Thyroid gland (tissue), 4 donors: Measurements from ENCODE around the gene DNAH14.
"Not testable (repeated sequence)": the region's sequence is repeated elsewhere in the genome, so short reads cannot be mapped to it uniquely, and the experiment has no call there.

ENCODE experiments used
- POLR2A ChIP-seq, 2 donors: fragments of 450-650 bp; IDR thresholded peaks; one replicate each; pipeline ENCODE4 v1.6.1; 2017; ENCODE audit warnings: antibody characterized with exemption in 2 of 2, mild to moderate bottlenecking in 2 of 2, moderate library complexity in 1 of 2
- TF ChIP-seq, protein P1 (sequence below), 6 experiments: fragments of 200-600 bp in 3 of 6; fragments of 450-650 bp in 3 of 6; sonication (generic) in 3 of 6; IDR thresholded peaks; one replicate each; pipeline ENCODE4 v1.5.1; 2016 to 2019; ENCODE audit warnings: antibody characterized with exemption in 6 of 6, mild to moderate bottlenecking in 2 of 6, inconsistent platforms in 1 of 6, moderate library complexity in 1 of 6

DNA sequence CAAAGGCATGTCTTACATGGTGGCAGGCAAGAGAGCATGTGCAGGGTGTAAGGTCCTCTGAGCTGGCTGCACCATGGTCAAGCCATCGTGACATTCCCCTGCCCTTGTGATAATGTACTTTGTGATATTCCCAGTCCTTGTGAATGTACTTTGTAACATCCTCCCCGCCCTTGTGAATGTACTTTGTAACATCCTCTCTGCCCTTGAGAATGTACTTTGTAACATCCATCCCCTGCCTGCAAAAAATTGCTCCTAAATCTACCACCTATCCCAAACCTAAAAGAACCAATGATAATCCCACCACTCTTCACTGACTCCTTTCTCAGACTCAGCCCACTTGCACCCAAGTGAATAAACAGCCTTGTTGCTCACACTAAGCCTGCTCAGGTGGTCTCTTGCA lies 44.1 kb upstream of the DNAH14 start:
- TF ChIP-seq, protein P1, sequence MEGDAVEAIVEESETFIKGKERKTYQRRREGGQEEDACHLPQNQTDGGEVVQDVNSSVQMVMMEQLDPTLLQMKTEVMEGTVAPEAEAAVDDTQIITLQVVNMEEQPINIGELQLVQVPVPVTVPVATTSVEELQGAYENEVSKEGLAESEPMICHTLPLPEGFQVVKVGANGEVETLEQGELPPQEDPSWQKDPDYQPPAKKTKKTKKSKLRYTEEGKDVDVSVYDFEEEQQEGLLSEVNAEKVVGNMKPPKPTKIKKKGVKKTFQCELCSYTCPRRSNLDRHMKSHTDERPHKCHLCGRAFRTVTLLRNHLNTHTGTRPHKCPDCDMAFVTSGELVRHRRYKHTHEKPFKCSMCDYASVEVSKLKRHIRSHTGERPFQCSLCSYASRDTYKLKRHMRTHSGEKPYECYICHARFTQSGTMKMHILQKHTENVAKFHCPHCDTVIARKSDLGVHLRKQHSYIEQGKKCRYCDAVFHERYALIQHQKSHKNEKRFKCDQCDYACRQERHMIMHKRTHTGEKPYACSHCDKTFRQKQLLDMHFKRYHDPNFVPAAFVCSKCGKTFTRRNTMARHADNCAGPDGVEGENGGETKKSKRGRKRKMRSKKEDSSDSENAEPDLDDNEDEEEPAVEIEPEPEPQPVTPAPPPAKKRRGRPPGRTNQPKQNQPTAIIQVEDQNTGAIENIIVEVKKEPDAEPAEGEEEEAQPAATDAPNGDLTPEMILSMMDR (IDR thresholded peaks at IDR 0.05) = not testable (repeated sequence)
- not testable (repeated sequence) for TF ChIP-seq POLR2A (IDR thresholded peaks at IDR 0.05)
